ENCODE data around the gene ENGASE. TPM values are rescaled to one million over a fixed set of nuclear protein-coding genes. Genes with fewer than 3 reads are reported as not detected.

Gene ENGASE
- polyA plus RNA-seq, 1 of the 3 experiments (the other 2 are of a cell fraction), result 30.1 TPM

- no peaks in the 10 kb centered on the region for H3K9me2 ChIP-seq
- peak; percentile 90 for DNase-seq
- no peak overlapping the region for H3K4me3 ChIP-seq (ENCODE audit: low read depth in 2 of 2, low read length in 1 of 2)
- H3K79me2 ChIP-seq (ENCODE audit: insufficient read depth), result no peaks in the 10 kb centered on the region
- H3K27me3 ChIP-seq (ENCODE audit: insufficient read depth), result no peaks in the 10 kb centered on the region
- no peak overlapping the region for H3K9ac ChIP-seq
- peaks cover 0 to 21% of the 10 kb centered on the region in 2 experiments; a peak in 2 of 4 replicates for H3K4me1 ChIP-seq (ENCODE audit: control insufficient read depth in 1 of 2, insufficient read depth in 2 of 2, low read depth in 1 of 2, low read length in 1 of 2)
- H2AFZ ChIP-seq (ENCODE audit: low read depth), result no peak overlapping the region
- ChIA-PET CTCF (interaction anchor here (0.6 to 7.9 kb wide), 62 partner anchors 8 to 493 kb away, joined by 3 to 191 read pairs (median 5); partner anchors contain the start of genes C1QTNF1, ENGASE and LGALS3BP), POLR2A (interaction anchor here (0.5 to 1.1 kb wide), 2 partner anchors 14 to 42 kb away, joined by 5 to 6 read pairs; no protein-coding TSS in a partner anchor)
- no peaks in the 10 kb centered on the region for H3K36me3 ChIP-seq (replicated peaks in 1 of 2; ENCODE audit: control insufficient read depth in 1 of 2, insufficient read depth in 2 of 2, low read length in 1 of 2)
- H3F3A ChIP-seq (replicated peaks; ENCODE audit: insufficient read depth), result peaks cover 19% of the 10 kb centered on the region
- H3K9me3 ChIP-seq, result no peaks in the 10 kb centered on the region
- no peak overlapping the region for H3K4me2 ChIP-seq
- TF ChIP-seq NRF1 (IDR thresholded peaks at IDR 0.05; ENCODE audit: low read depth, low read length) (0 out of 2 replicates have a peak, but pooled peaks have one; percentile 33), SMC3 (IDR thresholded peaks at IDR 0.05; ENCODE audit: low read depth, low read length) (peak; percentile 100), RAD21 (IDR thresholded peaks at IDR 0.05; ENCODE audit: low read length) (peak; percentile 95), CTCF (IDR thresholded peaks at IDR 0.05) (peak; percentile 97)
- TF ChIP-seq, protein P1, sequence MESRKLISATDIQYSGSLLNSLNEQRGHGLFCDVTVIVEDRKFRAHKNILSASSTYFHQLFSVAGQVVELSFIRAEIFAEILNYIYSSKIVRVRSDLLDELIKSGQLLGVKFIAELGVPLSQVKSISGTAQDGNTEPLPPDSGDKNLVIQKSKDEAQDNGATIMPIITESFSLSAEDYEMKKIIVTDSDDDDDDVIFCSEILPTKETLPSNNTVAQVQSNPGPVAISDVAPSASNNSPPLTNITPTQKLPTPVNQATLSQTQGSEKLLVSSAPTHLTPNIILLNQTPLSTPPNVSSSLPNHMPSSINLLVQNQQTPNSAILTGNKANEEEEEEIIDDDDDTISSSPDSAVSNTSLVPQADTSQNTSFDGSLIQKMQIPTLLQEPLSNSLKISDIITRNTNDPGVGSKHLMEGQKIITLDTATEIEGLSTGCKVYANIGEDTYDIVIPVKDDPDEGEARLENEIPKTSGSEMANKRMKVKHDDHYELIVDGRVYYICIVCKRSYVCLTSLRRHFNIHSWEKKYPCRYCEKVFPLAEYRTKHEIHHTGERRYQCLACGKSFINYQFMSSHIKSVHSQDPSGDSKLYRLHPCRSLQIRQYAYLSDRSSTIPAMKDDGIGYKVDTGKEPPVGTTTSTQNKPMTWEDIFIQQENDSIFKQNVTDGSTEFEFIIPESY (IDR thresholded peaks at IDR 0.05; ENCODE audit: borderline replicate concordance, low read depth), result no peak
- WGBS (ENCODE audit: low lambda C conversion rate), result 57% methylated on average over 13 of the region's 13 CpGs
- H3K27ac ChIP-seq (ENCODE audit: low read depth in 2 of 2, low read length in 1 of 2), result no peak overlapping the region
- H4K20me1 ChIP-seq (ENCODE audit: insufficient read depth), result no peaks in the 10 kb centered on the region
Observed at GRCh38 chr17:79042421-79043190, 32.0 kb upstream of the ENGASE start.

DNA sequence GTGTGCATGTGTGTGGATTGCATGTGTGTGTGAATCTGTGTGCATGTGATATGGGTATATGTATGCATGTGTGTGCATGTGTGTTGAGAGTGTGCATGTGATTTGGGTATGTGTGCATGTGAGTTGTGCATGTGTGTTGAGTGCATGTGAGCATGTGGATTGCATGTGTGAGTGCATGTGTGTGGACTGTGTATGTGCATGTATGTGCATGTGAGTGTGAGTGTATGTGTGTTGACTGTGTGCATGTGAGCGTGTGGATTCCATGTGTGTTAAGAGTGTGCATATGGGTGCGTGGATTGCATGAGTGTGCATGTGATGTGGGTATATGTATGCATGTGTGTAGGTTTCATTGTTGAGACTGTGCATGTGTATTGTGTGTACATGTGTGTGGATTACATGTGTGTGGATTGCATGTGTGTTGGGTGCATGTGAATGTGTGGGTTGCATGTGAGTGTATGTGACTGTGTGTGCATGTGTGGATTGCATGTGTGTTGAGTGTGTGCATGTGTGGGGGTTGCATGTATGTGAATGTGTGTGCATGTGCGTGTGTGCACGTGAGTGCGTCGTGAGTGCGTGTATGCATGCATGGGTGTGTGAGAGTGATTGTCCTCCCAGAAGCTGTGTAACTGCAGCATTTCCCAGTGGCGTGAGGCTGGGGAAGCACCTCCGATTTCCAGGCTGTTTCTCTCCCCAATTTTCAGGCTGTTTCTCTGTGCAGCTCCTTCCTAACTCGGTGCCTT lies 31.3 kb upstream of the ENGASE start:
- Histone ChIP-seq H3K27me3 (ENCODE audit: insufficient read depth) (no peaks in the 10 kb centered on the region), H3F3A (replicated peaks; ENCODE audit: insufficient read depth) (peaks cover 16% of the 10 kb centered on the region), H3K79me2 (ENCODE audit: insufficient read depth) (no peaks in the 10 kb centered on the region), H4K20me1 (ENCODE audit: insufficient read depth) (no peaks in the 10 kb centered on the region), H2AFZ (ENCODE audit: low read depth) (no peak overlapping the region), H3K9ac (no peak overlapping the region), H3K4me3 (ENCODE audit: low read depth in 2 of 2, low read length in 1 of 2) (no peak overlapping the region), H3K4me1 (ENCODE audit: control insufficient read depth in 1 of 2, insufficient read depth in 2 of 2, low read depth in 1 of 2, low read length in 1 of 2) (peaks cover 0 to 23% of the 10 kb centered on the region in 2 experiments; a peak in 2 of 4 replicates), H3K9me3 (no peaks in the 10 kb centered on the region), H3K4me2 (no peak overlapping the region), H3K9me2 (no peaks in the 10 kb centered on the region), H3K27ac (ENCODE audit: low read depth in 2 of 2, low read length in 1 of 2) (no peak overlapping the region), H3K36me3 (replicated peaks in 1 of 2; ENCODE audit: control insufficient read depth in 1 of 2, insufficient read depth in 2 of 2, low read length in 1 of 2) (no peaks in the 10 kb centered on the region)
- CTCF ChIA-PET, result interaction anchor here (0.6 to 25.7 kb wide), 9 partner anchors 16 to 360 kb away, joined by 3 to 529 read pairs (median 7); partner anchors contain the start of gene C1QTNF1
- POLR2A ChIA-PET, result no interaction called here
- WGBS (ENCODE audit: low lambda C conversion rate), result 83% methylated on average over 10 of the region's 10 CpGs
- DNase-seq, result no peak
- TF ChIP-seq RAD21 (IDR thresholded peaks at IDR 0.05; ENCODE audit: low read length) (no peak), MEF2A (IDR thresholded peaks at IDR 0.05; ENCODE audit: borderline replicate concordance, low read depth) (no peak), FOXM1 (IDR thresholded peaks at IDR 0.05; ENCODE audit: low read depth) (no peak), NFIC (IDR thresholded peaks at IDR 0.05; ENCODE audit: borderline replicate concordance) (no peak), CHD2 (IDR thresholded peaks at IDR 0.05; ENCODE audit: low read length, partially characterized antibody) (no peak), SIN3A (IDR thresholded peaks at IDR 0.05; ENCODE audit: borderline replicate concordance, low read depth, low read length) (no peak), RCOR1 (IDR thresholded peaks at IDR 0.05; ENCODE audit: low read length) (no peak), GATA2 (CRISPR knock-in tag; IDR thresholded peaks at IDR 0.05) (no peak), TEAD4 (IDR thresholded peaks at IDR 0.05; ENCODE audit: borderline replicate concordance, insufficient read depth) (no peak), TCF12 (IDR thresholded peaks at IDR 0.05) (no peak), ELF1 (IDR thresholded peaks at IDR 0.05) (no peak)
- TF ChIP-seq, protein P2, sequence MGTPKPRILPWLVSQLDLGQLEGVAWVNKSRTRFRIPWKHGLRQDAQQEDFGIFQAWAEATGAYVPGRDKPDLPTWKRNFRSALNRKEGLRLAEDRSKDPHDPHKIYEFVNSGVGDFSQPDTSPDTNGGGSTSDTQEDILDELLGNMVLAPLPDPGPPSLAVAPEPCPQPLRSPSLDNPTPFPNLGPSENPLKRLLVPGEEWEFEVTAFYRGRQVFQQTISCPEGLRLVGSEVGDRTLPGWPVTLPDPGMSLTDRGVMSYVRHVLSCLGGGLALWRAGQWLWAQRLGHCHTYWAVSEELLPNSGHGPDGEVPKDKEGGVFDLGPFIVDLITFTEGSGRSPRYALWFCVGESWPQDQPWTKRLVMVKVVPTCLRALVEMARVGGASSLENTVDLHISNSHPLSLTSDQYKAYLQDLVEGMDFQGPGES (IDR thresholded peaks at IDR 0.05; ENCODE audit: low read depth, low read length), result no peak
- TF ChIP-seq, protein P3, sequence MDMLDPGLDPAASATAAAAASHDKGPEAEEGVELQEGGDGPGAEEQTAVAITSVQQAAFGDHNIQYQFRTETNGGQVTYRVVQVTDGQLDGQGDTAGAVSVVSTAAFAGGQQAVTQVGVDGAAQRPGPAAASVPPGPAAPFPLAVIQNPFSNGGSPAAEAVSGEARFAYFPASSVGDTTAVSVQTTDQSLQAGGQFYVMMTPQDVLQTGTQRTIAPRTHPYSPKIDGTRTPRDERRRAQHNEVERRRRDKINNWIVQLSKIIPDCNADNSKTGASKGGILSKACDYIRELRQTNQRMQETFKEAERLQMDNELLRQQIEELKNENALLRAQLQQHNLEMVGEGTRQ (IDR thresholded peaks at IDR 0.05; ENCODE audit: borderline replicate concordance, low read depth, low read length), result no peak
